GM21423 (cell line): Measurements from ENCODE around the gene WDFY4.

Experiments
- ATAC-seq: cut with Tn5 transposase; IDR thresholded peaks from one replicate; pipeline ENCODE4 v1.9.1; 2021; ENCODE audit warnings: mild to moderate bottlenecking, moderate library complexity; ENCODE audit not compliant: unreplicated experiment

The WDFY4 gene

DNA sequence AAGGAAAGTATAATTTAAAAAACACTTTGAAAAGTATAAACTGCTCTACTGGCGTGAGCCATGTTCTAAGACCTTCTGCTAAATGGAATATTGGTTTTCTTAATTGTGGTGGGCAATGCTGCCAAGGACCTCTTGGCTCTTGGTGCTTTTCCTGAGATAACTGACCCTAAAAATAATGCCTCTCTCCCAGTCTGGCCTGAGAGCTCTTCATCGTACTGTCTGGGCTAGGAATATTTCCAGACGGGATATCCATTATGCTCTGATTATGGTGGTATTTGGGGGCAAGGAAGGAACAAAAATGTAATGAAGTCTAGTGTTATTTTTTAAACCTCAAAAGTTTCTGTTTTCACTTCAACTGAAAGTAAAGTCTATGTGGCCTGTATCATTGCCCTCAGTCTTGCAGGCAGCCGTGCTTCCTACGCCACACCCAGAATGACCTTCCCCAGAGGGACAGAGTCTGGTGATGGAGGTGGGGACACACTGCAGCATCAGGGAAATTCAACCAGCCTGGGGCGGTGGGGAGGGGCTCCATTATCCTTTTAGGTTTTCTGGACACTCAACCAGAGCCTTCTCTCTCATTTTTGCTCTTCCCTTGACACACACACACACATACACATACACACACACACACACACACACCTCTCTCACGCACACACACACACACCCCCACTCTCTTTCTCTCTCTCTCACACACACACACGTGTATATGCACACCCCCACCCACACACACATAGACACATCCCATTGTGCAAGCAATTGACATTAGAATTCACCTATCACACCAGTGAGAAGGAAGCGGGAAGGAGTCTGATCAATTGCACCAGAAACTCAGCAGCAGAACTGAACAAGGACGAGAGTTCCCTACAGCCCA is 155.4 kb downstream of the WDFY4 start:
- ATAC-seq = no peak

- ATAC-seq = no peak
Observed at GRCh38 chr10:48842231-48842630, 157.6 kb downstream of the WDFY4 start.

DNA sequence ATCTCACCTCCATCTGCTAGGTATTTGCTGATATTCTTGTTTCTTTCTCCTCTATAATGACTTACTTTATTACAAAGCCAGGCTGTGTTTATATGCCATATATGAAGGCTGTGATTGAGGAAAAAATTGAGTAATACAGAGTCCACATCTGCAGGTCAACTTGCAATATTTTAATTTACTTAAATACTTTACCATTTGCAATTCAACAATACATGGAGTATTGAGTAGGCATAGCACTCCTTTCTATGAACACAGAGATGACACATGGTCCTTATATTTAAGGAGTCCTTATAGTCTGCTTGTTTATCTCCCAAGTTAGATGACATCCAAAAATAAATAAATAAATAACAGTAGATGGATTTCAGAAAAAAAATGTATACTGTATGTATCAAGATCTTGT is 158.5 kb downstream of the WDFY4 start:
- ATAC-seq = no peak

DNA sequence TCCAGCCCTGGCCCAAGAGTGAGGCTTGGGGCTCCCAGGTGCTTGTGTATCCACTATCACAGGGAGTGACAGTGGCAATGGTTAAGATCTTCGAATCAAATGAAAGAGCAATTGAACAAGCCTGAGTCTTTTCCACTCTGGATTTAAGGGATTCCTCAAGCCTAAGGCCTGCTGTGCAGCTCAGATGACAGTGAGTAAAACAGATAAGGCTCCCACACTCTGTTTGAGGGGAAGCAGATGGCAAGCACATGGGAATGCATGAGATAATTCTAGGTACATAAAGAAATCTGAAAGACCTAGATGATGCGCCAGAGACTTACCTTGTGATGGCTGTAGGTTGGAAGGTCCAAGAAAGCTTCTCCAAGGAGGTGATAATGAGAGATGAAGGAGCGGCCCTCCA is 159.9 kb downstream of the WDFY4 start:
- no peak for ATAC-seq

GRCh38 chr10:48845512-48845911 is 160.8 kb downstream of the WDFY4 start:
- no peak for ATAC-seq

DNA sequence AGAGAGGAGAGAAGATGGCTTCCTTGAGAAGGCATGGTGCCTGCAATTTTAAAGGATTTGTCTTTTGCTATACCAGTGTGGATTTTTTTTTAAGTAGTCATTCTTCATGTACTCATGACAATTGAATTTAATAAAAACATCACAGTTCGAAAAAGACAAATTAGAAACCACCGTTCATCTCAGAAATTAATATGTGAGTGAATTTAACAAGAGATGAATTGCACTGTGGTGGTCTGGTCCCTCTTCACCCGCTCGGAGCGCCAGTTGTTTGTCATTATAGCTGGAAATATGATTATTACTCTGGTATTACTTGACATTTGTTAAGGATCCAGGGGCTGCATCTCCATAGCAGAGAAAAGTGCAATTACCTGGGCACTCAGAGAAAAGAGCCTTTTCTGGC is 163.0 kb downstream of the WDFY4 start:
- no peak for ATAC-seq

DNA sequence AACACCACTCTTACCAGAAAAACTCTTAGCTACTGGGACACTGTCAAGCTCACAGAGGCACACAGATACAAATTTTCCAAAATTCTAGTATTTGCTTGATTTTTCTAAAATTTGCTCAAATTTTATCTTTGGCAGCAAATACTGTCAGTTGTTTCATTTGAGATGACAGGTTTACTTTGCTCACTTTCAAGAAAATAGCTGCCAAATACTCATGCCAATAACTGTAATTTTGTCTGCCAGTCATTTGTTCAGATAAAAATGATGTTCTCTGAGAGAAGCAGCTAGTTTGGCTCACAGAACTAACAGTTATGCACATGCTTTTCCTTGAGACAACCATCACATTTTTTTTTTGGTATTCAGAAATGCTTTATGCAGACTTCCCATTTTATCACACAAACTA is 172.2 kb downstream of the WDFY4 start:
- ATAC-seq = no peak

DNA sequence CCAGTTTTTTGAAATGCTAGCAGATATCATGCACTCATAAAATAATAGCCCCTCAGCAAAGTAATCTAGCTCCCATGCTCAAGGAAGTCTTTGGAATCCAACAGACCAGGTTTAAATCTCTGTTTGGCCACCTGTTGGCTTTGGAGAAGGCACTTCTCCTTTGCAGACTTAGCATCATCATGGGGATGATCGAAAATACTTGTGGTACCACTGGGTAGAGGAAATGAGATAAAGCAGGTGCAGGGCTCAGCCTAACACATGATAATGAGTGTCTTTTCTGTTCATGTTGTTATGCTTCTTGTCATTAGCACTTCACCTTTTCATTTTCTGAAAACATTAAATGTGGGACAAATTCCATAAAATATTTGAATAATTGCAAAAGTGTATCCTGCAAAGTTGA is 187.6 kb downstream of the WDFY4 start:
- no peak for ATAC-seq

DNA sequence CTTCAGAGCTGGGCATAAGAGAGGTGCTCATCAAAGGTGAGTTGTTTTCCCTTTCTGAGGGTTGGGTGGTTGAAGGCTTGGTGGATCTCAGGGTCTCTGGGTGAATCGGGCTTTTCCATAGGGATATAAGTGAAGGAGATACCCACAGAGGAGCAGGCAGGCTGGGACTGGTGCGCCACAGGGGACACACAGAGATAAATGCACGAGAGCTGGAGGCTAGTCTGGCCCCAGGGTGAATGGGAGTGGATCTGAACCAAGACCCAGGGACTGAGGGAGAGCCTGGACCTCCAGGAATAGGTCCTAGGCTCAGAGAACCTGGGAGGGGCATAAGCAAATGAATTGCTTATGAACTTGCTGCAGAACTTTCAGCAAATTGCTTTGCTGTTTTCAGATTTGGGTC is 193.4 kb downstream of the WDFY4 start:
- ATAC-seq = no peak

DNA sequence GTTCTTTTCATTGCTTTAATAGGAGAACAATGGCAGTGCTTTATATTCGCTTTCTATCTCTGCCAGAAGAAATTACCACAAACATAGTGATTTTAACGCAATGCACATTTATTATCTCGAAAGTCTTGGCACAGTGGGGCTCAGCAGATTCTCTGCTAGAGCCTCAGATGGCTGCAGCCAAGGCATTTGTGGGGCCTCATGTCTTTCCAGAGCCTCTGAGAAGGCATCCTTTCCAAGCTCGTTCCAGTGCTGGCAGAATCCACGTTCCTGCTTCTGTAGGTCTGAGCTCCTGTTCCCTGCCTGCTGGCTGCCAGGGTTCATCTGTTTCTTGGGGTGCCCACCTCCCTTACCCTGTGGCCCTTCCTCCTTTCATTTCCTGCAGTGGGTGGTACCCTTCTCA is 194.8 kb downstream of the WDFY4 start:
- ATAC-seq = no peak

GRCh38 chr10:48880016-48880705 is 195.5 kb downstream of the WDFY4 start:
- ATAC-seq = no peak

DNA sequence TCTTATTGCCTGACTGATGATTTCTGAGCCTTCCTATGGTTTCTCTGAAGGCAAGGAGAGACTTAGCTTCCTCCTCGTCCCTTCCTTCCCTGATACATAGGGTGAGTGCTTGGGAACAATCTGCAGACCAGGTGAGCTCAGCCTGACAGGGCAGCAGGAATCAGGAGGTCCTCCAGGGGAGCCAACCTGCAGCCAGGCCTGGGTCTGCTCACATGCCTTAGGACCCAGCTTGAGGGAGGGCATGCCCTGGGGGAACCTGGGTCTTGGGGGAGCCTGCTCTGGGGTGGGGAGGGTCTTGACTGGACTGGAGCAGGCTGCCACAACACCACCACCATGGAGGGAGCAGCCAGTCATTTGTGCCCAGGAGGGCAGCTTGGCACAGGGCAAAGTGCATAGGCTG is 197.3 kb downstream of the WDFY4 start:
- no peak for ATAC-seq

DNA sequence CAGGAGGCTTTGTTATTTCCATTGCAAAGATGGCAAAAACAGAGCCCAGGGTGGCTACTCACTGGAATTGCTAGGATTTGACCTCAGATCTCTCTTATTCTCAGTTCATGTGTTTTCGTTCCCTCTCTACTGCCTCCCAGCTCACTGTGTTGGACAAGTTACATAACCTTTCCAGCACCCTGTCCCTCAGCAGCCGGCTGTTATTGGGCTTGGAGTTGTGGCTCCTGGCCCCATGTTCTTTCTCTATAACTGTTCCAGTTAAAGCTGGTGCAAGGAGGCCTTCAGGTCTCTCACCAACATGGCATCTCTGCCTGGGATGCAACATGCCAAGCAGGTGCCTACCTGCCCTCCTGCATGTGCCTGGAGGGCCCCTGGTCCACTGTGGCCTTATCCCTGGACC is 198.2 kb downstream of the WDFY4 start:
- no peak for ATAC-seq

GRCh38 chr10:48883701-48884100 is 199.0 kb downstream of the WDFY4 start:
- no peak for ATAC-seq

DNA sequence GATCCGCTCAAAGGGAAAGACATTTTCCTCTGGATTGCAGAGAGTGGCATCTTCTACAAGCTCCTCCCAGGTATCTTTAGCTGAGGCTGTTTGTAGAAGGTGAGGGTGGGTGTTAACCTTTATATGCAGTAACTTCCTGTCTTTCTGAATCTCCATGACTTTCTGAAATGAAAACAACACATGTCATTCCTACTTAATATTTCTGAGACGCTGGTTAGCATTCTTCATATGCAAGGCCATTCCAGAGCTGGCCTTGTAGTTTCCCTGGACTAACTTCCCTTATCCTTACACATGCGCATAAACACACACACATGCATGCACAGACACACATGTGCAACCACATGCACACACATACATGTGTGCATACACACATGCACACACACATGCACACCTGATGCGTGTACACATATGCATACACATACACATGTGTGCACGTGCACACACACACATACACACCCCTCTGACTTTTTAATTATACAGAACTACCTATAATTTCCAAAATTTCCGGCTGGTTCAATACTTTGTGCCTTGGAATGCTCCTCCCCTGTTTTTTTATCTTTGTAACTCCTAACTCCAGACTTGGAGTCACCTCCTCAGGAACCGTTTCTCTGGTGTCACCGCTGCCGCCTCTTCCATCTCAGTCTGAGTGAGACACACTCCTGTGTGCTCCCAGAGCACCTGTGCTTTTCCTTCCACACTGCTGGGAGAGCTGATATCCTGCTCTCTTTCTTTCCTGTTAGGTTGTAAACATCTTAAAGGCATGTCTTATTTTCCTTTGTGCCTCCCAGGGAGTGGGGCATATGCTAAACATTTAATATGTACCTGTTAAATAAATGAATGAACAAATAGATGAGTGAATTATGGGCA is 199.7 kb downstream of the WDFY4 start:
- no peak for ATAC-seq

DNA sequence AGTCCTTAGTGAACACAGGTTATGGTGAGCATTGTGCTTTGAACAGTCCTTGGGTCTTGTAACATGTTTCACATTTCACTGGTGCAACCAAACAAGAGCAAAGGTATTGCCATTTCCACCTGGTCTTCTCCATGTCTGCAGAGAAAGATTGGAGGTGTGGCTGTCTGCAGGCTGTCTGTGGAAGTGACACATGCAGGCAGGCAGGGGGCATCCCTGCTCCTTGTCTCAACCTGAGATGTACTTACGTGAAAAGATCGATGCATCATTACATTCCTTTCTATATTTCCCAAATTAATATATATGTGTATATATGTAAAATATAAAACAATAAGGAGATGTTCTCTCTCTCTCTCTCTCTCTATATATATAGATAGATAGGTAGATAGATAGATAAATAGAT is 200.7 kb downstream of the WDFY4 start:
- no peak for ATAC-seq

GRCh38 chr10:48887982-48888381 is 203.3 kb downstream of the WDFY4 start:
- no peak for ATAC-seq

- ATAC-seq = no peak
Observed at GRCh38 chr10:48890888-48891850, 206.5 kb downstream of the WDFY4 start.

DNA sequence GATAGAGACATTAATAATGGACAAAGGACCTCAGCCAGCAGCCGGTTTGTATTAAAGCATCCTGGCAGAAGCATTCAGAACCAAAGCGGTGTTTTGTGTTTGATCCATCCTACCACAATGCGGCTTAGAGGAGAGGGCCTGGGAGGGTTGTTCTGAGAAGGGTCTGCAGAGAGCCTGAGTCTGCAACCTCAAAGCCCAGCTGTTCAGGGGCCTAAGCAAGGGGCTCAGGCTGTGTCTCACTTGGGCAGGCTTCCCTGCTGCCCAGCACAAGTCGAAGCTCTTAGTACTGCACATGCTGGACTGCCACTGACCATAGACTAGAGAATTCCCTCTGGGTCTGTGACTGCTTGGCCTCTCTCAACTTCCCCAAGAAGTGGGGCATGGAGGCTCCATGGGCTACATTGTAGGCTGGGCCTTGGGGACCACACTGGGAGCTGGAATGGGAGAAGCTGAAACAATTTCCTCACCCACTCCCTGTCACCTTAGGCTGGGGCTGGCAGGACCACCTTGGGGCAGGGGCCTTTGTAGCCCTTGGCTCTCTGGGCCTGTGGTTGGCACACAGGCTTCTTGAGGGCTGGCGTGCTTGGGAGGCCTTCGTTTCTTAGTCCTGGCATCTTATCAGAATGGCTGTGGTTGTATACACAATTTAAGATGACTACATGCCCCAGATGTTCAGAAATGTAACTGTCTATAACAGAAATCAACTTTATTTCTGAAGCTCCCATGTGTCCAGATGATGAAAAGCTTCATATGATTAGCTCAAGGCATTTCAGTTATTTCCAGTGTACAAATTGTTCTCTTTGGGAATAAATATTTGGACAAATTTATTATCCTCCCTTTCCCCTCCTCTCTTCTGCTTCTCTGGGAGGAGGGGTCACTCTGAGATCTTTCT is 210.5 kb downstream of the WDFY4 start:
- no peak for ATAC-seq
